ENCODE results near the gene MXRA7. TPM values are rescaled to one million over a fixed set of nuclear protein-coding genes. Genes with fewer than 3 reads are reported as not detected.

The MXRA7 gene
- total and polyA plus RNA-seq, 2 donors (not counting 3 experiments of a cell fraction or from before 2014, with no cell fraction given) = 49.5 to 95.8 TPM

- no peak overlapping the region for H3K9ac ChIP-seq (replicated peaks; ENCODE audit: extremely low read depth, insufficient read depth, low read length)
- intact Hi-C loops (cut with micrococcal nuclease) = no loop called here
- FAIRE-seq (no peak), DNase-seq (ENCODE audit: low read depth, low spot score) (no peak)
- H3K27me3 ChIP-seq (ENCODE audit: control insufficient read depth in 2 of 2, insufficient read depth in 2 of 2, low read length in 2 of 2) = no peaks in the 10 kb centered on the region
- H2AFZ ChIP-seq (ENCODE audit: low read depth, low read length) = no peak overlapping the region
- H3K9me1 ChIP-seq (replicated peaks; ENCODE audit: control insufficient read depth, extremely low read depth, insufficient read depth, low read length) = no peaks in the 10 kb centered on the region
- TF ChIP-seq EZH2 (IDR thresholded peaks at IDR 0.05; ENCODE audit: borderline replicate concordance, low read depth, low read length, severe bottlenecking) = no peak
- no peak for TF ChIP-seq POLR2AphosphoS5 (IDR thresholded peaks at IDR 0.05; ENCODE audit: insufficient read depth, low read depth, low read length)
- peak; percentile 9 to 18 for TF ChIP-seq CTCF (IDR thresholded peaks at IDR 0.05; ENCODE audit: extremely low read depth in 1 of 2, insufficient read depth in 1 of 2, low read depth in 1 of 2, low read length in 2 of 2)
- no peak for TF ChIP-seq JUN (IDR thresholded peaks at IDR 0.05; ENCODE audit: borderline replicate concordance, insufficient read depth, insufficient read length, low read depth)
- no peak for TF ChIP-seq GATA2 (IDR thresholded peaks at IDR 0.05; ENCODE audit: insufficient read depth, insufficient read length, low read depth, low read length)
- peaks cover 0 to 7% of the 10 kb centered on the region in 2 experiments for H3K36me3 ChIP-seq (ENCODE audit: control insufficient read depth in 2 of 2, extremely low read depth in 1 of 2, insufficient read depth in 2 of 2, low read length in 2 of 2)
- BruUV-seq (replicated peaks) = no TSS peak
- dilution Hi-C loops (cut with MboI; ENCODE audit: extremely low pct_ligation_motif_present, low sequenced_read_pairs) = no loop called here
- no peaks in the 10 kb centered on the region for H4K20me1 ChIP-seq (replicated peaks; ENCODE audit: control insufficient read depth, extremely low read depth, insufficient read depth, low read length)
- H3K9me3 ChIP-seq (replicated peaks; ENCODE audit: control insufficient read depth, insufficient read depth, low read length) = no peaks in the 10 kb centered on the region
- no peak overlapping the region for H3K27ac ChIP-seq (ENCODE audit: insufficient read depth, low read depth, low read length)
- no peaks in the 10 kb centered on the region for H3K79me2 ChIP-seq (ENCODE audit: control insufficient read depth, insufficient read depth, low read length)
- no peak overlapping the region for H3K4me3 ChIP-seq (replicated peaks in 1 of 3; ENCODE audit: insufficient read depth in 1 of 3, low read depth in 1 of 3, low read length in 3 of 3)
- ChIA-PET POLR2A (no interaction called here), CTCF (interaction anchor here (0.9 to 2.6 kb wide), 4 partner anchors 12 to 34 kb away, joined by 4 to 30 read pairs (median 22); no protein-coding TSS in a partner anchor)
- H3K4me1 ChIP-seq (ENCODE audit: control insufficient read depth, extremely low read depth, insufficient read depth, low read length) = peaks cover under 1% of the 10 kb centered on the region
- H3K4me2 ChIP-seq (ENCODE audit: insufficient read depth, low read length) = no peak overlapping the region
Observed at GRCh38 chr17:76683011-76683755, 27.6 kb downstream of the MXRA7 start.
